Parathyroid adenoma (tissue), 2 donors: ENCODE measurements around the gene INSC.

Source experiments
- H2AFZ ChIP-seq: fragments of 300-600 bp; sonication (generic); one replicate; pipeline ENCODE4 v1.7.0; 2017; ENCODE audit warnings: antibody characterized with exemption, mild to moderate bottlenecking
- H3K27ac ChIP-seq: fragments of 300-600 bp; sonication (generic); one replicate; pipeline ENCODE4 v1.7.0; 2017
- H3K27me3 ChIP-seq: fragments of 300-600 bp; sonication (generic); one replicate; pipeline ENCODE4 v1.7.0; 2017; ENCODE audit warnings: low read length; ENCODE audit not compliant: control insufficient read depth, insufficient read depth
- H3K36me3 ChIP-seq: fragments of 300-600 bp; sonication (generic); one replicate; pipeline ENCODE4 v1.7.0; 2017; ENCODE audit warnings: low read length; ENCODE audit not compliant: control insufficient read depth, insufficient read depth
- H3K4me1 ChIP-seq: fragments of 300-600 bp; sonication (generic); one replicate; pipeline ENCODE4 v1.7.0; 2017; ENCODE audit warnings: control low read depth
- H3K4me2 ChIP-seq: fragments of 300-600 bp; sonication (generic); one replicate; pipeline ENCODE4 v1.7.0; 2017; ENCODE audit warnings: low read length
- H3K4me3 ChIP-seq: fragments of 300-600 bp; sonication (generic); one replicate; pipeline ENCODE4 v1.7.0; 2017; ENCODE audit warnings: low read depth, low read length
- H3K79me2 ChIP-seq: fragments of 300-600 bp; sonication (generic); one replicate; pipeline ENCODE4 v1.7.0; 2017; ENCODE audit warnings: control low read depth
- H3K9ac ChIP-seq: fragments of 300-600 bp; sonication (generic); one replicate; pipeline ENCODE4 v1.7.0; 2017; ENCODE audit warnings: mild to moderate bottlenecking
- H3K9me3 ChIP-seq: fragments of 300-600 bp; sonication (generic); one replicate; pipeline ENCODE4 v1.7.0; 2017; ENCODE audit warnings: low read length; ENCODE audit not compliant: control insufficient read depth
- TF ChIP-seq, protein P1 (sequence below): fragments of 300-600 bp; sonication (generic); IDR thresholded peaks from one replicate; pipeline ENCODE4 v1.7.0; 2017; ENCODE audit warnings: antibody characterized with exemption, mild to moderate bottlenecking
- donor health status: primary hyperparathyroidism.

Gene INSC

GRCh38 chr11:15166204-15166603 lies 51.5 kb downstream of the INSC start:
- Histone ChIP-seq H3K79me2 (no peaks in the 10 kb centered on the region), H3K9me3 (no peaks in the 10 kb centered on the region), H3K4me1 (peaks cover 4% of the 10 kb centered on the region), H2AFZ (no peak overlapping the region), H3K4me2 (no peak overlapping the region), H3K36me3 (no peaks in the 10 kb centered on the region), H3K27ac (no peak overlapping the region), H3K9ac (no peak overlapping the region), H3K4me3 (no peak overlapping the region), H3K27me3 (no peaks in the 10 kb centered on the region)
- TF ChIP-seq, protein P1, sequence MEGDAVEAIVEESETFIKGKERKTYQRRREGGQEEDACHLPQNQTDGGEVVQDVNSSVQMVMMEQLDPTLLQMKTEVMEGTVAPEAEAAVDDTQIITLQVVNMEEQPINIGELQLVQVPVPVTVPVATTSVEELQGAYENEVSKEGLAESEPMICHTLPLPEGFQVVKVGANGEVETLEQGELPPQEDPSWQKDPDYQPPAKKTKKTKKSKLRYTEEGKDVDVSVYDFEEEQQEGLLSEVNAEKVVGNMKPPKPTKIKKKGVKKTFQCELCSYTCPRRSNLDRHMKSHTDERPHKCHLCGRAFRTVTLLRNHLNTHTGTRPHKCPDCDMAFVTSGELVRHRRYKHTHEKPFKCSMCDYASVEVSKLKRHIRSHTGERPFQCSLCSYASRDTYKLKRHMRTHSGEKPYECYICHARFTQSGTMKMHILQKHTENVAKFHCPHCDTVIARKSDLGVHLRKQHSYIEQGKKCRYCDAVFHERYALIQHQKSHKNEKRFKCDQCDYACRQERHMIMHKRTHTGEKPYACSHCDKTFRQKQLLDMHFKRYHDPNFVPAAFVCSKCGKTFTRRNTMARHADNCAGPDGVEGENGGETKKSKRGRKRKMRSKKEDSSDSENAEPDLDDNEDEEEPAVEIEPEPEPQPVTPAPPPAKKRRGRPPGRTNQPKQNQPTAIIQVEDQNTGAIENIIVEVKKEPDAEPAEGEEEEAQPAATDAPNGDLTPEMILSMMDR = no peak

GRCh38 chr11:15169815-15170551 lies 55.3 kb downstream of the INSC start:
- H3K4me3 ChIP-seq = no peak overlapping the region
- no peaks in the 10 kb centered on the region for H3K36me3 ChIP-seq
- TF ChIP-seq, protein P1 = no peak

DNA sequence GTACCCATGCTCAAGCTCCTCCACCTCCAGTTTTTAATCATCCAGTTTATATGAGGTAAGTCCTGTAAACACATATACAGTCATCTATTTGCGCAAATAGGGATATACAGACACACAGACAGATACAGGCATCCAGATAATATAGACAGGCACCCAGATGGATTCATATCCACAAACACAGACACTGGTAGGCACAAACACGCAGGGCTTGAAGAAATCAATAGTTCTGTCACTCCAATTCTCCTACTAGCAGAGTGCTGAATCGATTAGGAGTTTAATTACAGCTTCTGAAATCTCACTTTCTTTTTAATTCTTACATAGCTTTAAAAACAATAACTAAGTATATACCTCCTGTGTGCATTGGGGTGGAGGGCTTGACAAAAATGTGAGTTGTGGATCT lies 56.0 kb downstream of the INSC start:
- Histone ChIP-seq H3K79me2 (no peaks in the 10 kb centered on the region), H3K4me1 (peaks cover 4% of the 10 kb centered on the region), H3K4me3 (no peak overlapping the region), H3K4me2 (no peak overlapping the region), H3K36me3 (no peaks in the 10 kb centered on the region), H2AFZ (no peak overlapping the region), H3K27ac (no peak overlapping the region), H3K27me3 (no peaks in the 10 kb centered on the region), H3K9me3 (no peaks in the 10 kb centered on the region), H3K9ac (no peak overlapping the region)
- TF ChIP-seq, protein P1 = no peak

More at GRCh38 chr11:15169815-15170551, 55.3 kb downstream of the INSC start:
- no peaks in the 10 kb centered on the region for H3K9me3 ChIP-seq
- H2AFZ ChIP-seq = no peak overlapping the region
- no peaks in the 10 kb centered on the region for H3K79me2 ChIP-seq
- no peaks in the 10 kb centered on the region for H3K27me3 ChIP-seq
- H3K4me1 ChIP-seq = peaks cover 4% of the 10 kb centered on the region
- no peak overlapping the region for H3K27ac ChIP-seq
- no peak overlapping the region for H3K9ac ChIP-seq
- H3K4me2 ChIP-seq = no peak overlapping the region

DNA sequence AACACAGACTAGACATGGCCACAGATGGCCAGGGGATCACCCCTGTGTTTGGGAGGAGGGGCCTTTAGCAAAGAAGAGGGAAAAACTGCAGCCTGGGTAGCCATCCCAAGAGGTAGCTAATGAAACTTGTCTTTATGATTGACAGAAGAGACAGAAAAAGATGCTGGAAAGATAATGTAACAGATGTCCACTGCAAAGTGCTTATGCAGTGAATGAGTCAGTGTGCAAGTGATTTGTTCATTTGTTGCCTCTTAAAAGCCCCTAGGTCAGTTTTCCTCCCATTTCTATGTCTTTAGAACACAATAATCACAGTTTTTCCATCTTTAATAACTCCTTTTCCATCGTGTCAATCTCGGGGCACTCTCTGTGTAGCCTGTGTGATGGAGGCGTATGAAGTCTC lies 57.2 kb downstream of the INSC start:
- peaks cover 4% of the 10 kb centered on the region for H3K4me1 ChIP-seq
- H3K27me3 ChIP-seq = no peaks in the 10 kb centered on the region
- H3K36me3 ChIP-seq = no peaks in the 10 kb centered on the region
- H3K9ac ChIP-seq = no peak overlapping the region
- H2AFZ ChIP-seq = no peak overlapping the region
- no peaks in the 10 kb centered on the region for H3K9me3 ChIP-seq
- H3K4me3 ChIP-seq = no peak overlapping the region
- H3K79me2 ChIP-seq = no peaks in the 10 kb centered on the region
- H3K27ac ChIP-seq = no peak overlapping the region
- TF ChIP-seq, protein P1 = no peak
- H3K4me2 ChIP-seq = no peak overlapping the region

DNA sequence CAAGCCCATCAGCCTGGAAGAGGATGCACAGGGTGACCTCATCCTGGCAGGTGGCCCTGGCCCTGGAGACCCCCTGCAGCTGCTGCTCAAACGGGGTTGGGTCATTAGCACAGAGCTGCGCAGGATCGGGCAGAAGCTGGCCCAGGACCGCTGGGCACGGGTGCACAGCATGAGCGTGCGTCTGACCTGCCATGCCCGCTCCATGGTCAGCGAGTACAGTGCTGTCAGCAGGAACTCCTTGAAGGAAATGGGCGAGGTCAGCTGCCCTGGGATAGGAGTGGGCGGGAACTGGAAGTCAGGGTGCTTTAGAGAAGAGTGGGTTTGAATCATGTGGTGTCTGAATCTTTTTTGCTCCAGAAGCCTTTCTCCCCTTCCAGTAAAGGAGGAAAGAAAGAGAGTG lies 61.1 kb downstream of the INSC start:
- TF ChIP-seq, protein P1 = no peak
- no peak overlapping the region for H3K9ac ChIP-seq
- no peak overlapping the region for H3K27ac ChIP-seq

More for the DNA sequence above, 61.1 kb downstream of the INSC start:
- Histone ChIP-seq H3K79me2 (no peaks in the 10 kb centered on the region), H2AFZ (no peak overlapping the region), H3K4me3 (no peak overlapping the region), H3K36me3 (no peaks in the 10 kb centered on the region), H3K4me1 (no peaks in the 10 kb centered on the region), H3K27me3 (no peaks in the 10 kb centered on the region), H3K4me2 (no peak overlapping the region), H3K9me3 (no peaks in the 10 kb centered on the region)
